Stimulated activated CD8-positive, alpha-beta memory T cell treated with anti-CD3 and anti-CD28 coated beads, Interleukin-7, amount 100 ng/mL, for 48 hours (primary cell): ENCODE results near the gene KCTD2.
"Not testable (repeated sequence)": the region's sequence is repeated elsewhere in the genome, so short reads cannot be mapped to it uniquely, and the experiment has no call there.

Experiments used
- DNase-seq, 2 donors: peaks; one replicate each; pipeline ENCODE4 v3.0.0-alpha.2; 2020; ENCODE audit warnings: low read depth in 1 of 2; ENCODE audit errors: extremely low read depth in 1 of 2

The KCTD2 gene

GRCh38 chr17:75046407-75047289, at the start of gene KCTD2, which contains the start of gene ATP5PD:
Gene KCTD2, plus strand, starts transcription at chr17:75047225. Its CDS starts 26 bp downstream, at chr17:75047251.
Gene ATP5PD, minus strand, starts transcription at chr17:75046969. Its CDS starts 4,319 bp downstream, at chr17:75042650.
- DNase-seq = peak; percentile 94 to 98

GRCh38 chr17:74998783-74999182, 48.2 kb upstream of the KCTD2 start:
- DNase-seq = no peak

- DNase-seq = no peak
These were observed 47.5 kb upstream of the KCTD2 start for GRCh38 chr17:74999523-74999922.

- DNase-seq = no peak
These were observed 44.8 kb upstream of the KCTD2 start for GRCh38 chr17:75001915-75002843.

GRCh38 chr17:75003070-75003956, 43.7 kb upstream of the KCTD2 start:
- no peak for DNase-seq

GRCh38 chr17:75003957-75004355, 43.1 kb upstream of the KCTD2 start:
- no peak for DNase-seq

- DNase-seq = no peak
These were observed 42.7 kb upstream of the KCTD2 start for GRCh38 chr17:75004371-75004770.

GRCh38 chr17:75005291-75005690, 41.7 kb upstream of the KCTD2 start:
- no peak for DNase-seq

GRCh38 chr17:75006084-75006483, 40.9 kb upstream of the KCTD2 start:
- not testable (repeated sequence) for DNase-seq

- no peak for DNase-seq
These were observed 40.4 kb upstream of the KCTD2 start for GRCh38 chr17:75006653-75007052.

- DNase-seq = no peak
These were observed 38.7 kb upstream of the KCTD2 start for GRCh38 chr17:75008373-75008772.

- no peak for DNase-seq
These were observed 37.8 kb upstream of the KCTD2 start for GRCh38 chr17:75009139-75009724.

- no peak for DNase-seq
These were observed 36.2 kb upstream of the KCTD2 start for GRCh38 chr17:75010683-75011400.

GRCh38 chr17:75011401-75012095, 35.5 kb upstream of the KCTD2 start:
- no peak for DNase-seq

GRCh38 chr17:75012096-75012345, 35.0 kb upstream of the KCTD2 start:
- no peak for DNase-seq

GRCh38 chr17:75012346-75013091, 34.5 kb upstream of the KCTD2 start, which contains the start of gene MRPL58:
Gene MRPL58, plus strand, starts transcription at chr17:75012670. Its CDS starts 17 bp downstream, at chr17:75012687.
- peak; percentile 76 to 80 for DNase-seq

GRCh38 chr17:75013092-75013559, 33.9 kb upstream of the KCTD2 start:
- no peak for DNase-seq

GRCh38 chr17:75019146-75019545, 27.9 kb upstream of the KCTD2 start:
- DNase-seq = no peak
